ENCODE results near the gene NPLOC4.
"Not testable (repeated sequence)": the region's sequence is repeated elsewhere in the genome, so short reads cannot be mapped to it uniquely, and the experiment has no call there.

DNA sequence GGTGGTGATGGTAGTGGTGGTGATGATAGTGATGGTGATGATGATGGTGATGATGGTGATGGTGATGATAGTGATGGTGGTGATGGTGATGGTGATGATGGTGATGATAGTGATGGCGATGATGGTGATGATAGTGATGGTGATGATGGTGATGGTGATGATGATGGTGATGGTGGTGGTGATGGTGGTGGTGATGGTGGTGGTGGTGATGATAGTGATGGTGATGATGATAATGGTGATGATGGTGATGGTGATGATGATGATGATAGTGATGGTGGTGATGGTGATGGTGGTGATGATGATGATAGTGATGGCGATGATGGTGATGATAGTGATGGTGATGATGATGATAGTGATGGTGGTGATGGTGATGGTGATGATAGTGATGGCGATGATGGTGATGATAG is 104.9 kb downstream of the NPLOC4 start:
- not testable (repeated sequence) for TF ChIP-seq EZH2 (IDR thresholded peaks at IDR 0.05; ENCODE audit: borderline replicate concordance, insufficient read depth, low read depth, low read length, poor library complexity, severe bottlenecking)
- TF ChIP-seq, protein P1, sequence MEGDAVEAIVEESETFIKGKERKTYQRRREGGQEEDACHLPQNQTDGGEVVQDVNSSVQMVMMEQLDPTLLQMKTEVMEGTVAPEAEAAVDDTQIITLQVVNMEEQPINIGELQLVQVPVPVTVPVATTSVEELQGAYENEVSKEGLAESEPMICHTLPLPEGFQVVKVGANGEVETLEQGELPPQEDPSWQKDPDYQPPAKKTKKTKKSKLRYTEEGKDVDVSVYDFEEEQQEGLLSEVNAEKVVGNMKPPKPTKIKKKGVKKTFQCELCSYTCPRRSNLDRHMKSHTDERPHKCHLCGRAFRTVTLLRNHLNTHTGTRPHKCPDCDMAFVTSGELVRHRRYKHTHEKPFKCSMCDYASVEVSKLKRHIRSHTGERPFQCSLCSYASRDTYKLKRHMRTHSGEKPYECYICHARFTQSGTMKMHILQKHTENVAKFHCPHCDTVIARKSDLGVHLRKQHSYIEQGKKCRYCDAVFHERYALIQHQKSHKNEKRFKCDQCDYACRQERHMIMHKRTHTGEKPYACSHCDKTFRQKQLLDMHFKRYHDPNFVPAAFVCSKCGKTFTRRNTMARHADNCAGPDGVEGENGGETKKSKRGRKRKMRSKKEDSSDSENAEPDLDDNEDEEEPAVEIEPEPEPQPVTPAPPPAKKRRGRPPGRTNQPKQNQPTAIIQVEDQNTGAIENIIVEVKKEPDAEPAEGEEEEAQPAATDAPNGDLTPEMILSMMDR (IDR thresholded peaks at IDR 0.05), result not testable (repeated sequence)
